ENCODE results near the gene TRMT2A. TPM values are rescaled to one million over a fixed set of nuclear protein-coding genes. Genes with fewer than 3 reads are reported as not detected.

The TRMT2A gene
- total RNA-seq, 1 donor from 2014 or later = 21.9 TPM

DNA sequence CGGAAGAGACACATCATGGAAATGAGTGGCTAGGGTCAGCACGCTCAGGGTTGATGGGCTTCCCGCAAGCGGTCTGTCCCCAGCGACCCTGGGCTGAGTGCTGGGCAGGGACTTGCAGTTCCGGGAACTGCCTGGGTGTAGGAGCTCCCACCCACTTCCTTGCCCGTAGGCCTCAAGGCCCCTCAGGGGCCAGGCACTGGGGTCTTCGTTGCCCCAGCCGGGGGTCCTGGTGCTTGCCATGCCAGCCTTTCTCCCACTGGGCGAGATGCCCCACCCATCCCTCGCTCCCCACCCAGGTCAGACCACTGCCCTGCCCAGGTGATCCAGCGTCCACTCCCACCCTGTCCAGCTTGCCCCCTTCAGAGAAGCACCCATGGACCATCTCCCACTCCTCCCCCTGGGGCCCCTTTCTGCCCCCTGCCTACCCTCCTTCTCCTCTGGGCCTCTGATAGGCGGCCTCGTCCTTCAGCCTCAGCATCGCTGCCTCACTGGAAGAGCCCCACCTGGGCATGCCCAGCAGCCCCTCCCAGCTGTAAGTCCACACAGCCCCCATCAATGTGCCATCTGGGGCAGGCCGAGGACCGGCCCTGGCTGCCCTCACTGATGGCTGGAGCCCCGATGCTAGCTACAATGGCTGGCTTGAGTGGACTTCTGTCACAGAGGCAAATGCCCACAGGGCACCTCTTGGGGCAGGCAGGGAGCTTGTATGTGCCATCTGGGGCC is 54.8 kb downstream of the TRMT2A start:
- intact Hi-C loops (cut with DNase I) = no loop called here
- DNase-seq = no peak
- no peak for ATAC-seq (ENCODE audit: poor library complexity)

Small RNA genes lying within 50 kb of the gene (microRNA-seq; reads per million reads assigned to microRNA genes)
- gene MIR6816 = not detected

Other genes starting within 250 kb of the TRMT2A start
- 75.3 TPM for gene COMT, start 175.5 kb downstream of the TRMT2A start, total RNA-seq
- gene TXNRD2, start 175.4 kb downstream of the TRMT2A start, total RNA-seq = 40.4 TPM
- gene ARVCF, start 100.4 kb downstream of the TRMT2A start, total RNA-seq = 31.4 TPM
- gene TANGO2, start 96.1 kb downstream of the TRMT2A start, total RNA-seq = 62.3 TPM
- gene DGCR8, start 37.0 kb downstream of the TRMT2A start, total RNA-seq = 15.4 TPM
- gene RANBP1, start 1.1 kb downstream of the TRMT2A start, total RNA-seq = 32.7 TPM
- 39.2 TPM for gene ZDHHC8, start 14.6 kb upstream of the TRMT2A start, total RNA-seq
- 0.30 TPM for gene CCDC188, start 33.8 kb upstream of the TRMT2A start, total RNA-seq
- gene RTN4R, start 151.1 kb upstream of the TRMT2A start, total RNA-seq = 0.75 TPM
- gene DGCR6L, start 202.8 kb upstream of the TRMT2A start, total RNA-seq = 45.1 TPM

All from Right ventricle myocardium superior (tissue), 1 donor.